Measurements from ENCODE around the gene ASTE1. TPM values are rescaled to one million over a fixed set of nuclear protein-coding genes. Genes with fewer than 3 reads are reported as not detected.

ASTE1 gene
- total and polyA plus RNA-seq, 2 experiments from 2014 or later: 2.0 to 5.9 TPM

DNA sequence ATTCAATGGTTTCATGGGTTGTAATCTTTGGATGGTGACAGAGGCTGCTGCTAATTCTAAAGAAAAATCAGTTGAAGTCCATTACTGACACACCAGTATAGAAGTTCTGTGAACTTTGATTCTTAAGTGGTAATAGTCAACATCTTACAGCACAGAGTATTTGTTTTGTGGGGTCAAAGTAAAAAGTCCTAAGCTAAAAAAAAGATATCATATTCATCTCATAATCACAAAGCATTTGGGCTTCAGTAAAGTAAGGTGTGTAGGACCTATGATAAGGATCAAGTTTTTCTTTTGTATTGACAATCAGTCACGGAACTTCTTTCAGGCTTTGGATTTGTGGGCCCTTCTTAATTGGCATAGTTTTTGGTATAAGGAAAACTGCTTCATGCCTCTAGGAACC lies 1.1 kb downstream of the ASTE1 start:
- no peaks in the 10 kb centered on the region for H3K4me1 ChIP-seq (ENCODE audit: low read depth)
- H3K27ac ChIP-seq: no peak overlapping the region
- H3K36me3 ChIP-seq: no peaks in the 10 kb centered on the region
- no peaks in the 10 kb centered on the region for H3K27me3 ChIP-seq
- no peak overlapping the region for H3K4me3 ChIP-seq
- no peaks in the 10 kb centered on the region for H3K9me3 ChIP-seq (ENCODE audit: low read depth)
- TF ChIP-seq, protein P1, sequence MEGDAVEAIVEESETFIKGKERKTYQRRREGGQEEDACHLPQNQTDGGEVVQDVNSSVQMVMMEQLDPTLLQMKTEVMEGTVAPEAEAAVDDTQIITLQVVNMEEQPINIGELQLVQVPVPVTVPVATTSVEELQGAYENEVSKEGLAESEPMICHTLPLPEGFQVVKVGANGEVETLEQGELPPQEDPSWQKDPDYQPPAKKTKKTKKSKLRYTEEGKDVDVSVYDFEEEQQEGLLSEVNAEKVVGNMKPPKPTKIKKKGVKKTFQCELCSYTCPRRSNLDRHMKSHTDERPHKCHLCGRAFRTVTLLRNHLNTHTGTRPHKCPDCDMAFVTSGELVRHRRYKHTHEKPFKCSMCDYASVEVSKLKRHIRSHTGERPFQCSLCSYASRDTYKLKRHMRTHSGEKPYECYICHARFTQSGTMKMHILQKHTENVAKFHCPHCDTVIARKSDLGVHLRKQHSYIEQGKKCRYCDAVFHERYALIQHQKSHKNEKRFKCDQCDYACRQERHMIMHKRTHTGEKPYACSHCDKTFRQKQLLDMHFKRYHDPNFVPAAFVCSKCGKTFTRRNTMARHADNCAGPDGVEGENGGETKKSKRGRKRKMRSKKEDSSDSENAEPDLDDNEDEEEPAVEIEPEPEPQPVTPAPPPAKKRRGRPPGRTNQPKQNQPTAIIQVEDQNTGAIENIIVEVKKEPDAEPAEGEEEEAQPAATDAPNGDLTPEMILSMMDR (IDR thresholded peaks at IDR 0.05; ENCODE audit: low read depth, low read length): no peak
- no peak for DNase-seq (ENCODE audit: low read depth in 1 of 2, low spot score in 1 of 2)

DNA sequence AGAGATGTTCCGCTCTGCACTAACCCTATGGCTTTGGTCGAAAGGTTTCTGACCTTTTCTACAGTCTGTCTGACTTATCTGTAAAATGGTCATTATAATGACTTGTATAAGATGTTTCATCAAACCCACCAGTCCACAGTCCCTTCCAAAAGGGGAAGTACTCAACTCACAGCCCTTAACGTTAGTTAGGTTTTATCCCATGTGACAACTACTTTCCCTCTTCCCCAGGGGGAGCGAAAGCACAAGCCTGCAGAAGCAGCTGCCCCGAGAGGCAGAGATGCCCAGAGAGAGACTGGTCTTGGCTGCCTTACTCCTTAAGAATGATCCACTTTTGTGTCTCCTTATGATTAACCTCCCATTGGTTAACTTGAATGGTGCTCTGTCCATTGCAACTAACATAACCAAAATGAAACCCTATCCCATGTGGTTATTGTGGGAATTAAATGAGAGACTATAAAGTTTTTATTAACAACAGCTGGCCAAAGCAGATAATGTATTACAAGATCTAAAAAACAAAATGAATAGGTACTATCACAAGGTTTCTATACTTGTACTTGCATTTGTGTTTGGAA lies 6.4 kb downstream of the ASTE1 start:
- no peak for DNase-seq (ENCODE audit: low read depth in 1 of 2, low spot score in 1 of 2)

DNA sequence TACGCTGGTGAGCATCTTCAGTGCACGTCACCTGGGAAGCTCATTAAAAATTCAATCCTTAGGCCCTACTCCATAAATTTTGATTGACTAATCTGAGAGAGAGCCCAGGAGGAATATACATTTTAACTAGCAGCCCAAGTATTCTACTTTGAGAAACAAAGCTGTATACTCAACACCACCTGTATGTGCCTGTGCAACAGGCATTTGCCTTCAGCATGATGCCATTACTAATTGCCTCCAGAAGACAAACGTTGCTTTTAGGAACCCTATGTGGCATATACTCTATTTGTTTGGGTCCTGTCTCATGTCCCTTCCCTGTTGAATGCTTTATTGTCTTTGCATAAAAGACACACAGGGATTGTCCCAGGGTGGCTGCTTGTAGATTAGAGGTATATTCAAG lies 7.7 kb downstream of the ASTE1 start:
- no peak overlapping the region for H3K4me3 ChIP-seq
- H3K4me1 ChIP-seq (ENCODE audit: low read depth): no peaks in the 10 kb centered on the region
- no peak overlapping the region for H3K27ac ChIP-seq
- no peaks in the 10 kb centered on the region for H3K9me3 ChIP-seq (ENCODE audit: low read depth)
- no peak for DNase-seq (ENCODE audit: low read depth in 1 of 2, low spot score in 1 of 2)
- peaks cover 8% of the 10 kb centered on the region for H3K36me3 ChIP-seq
- TF ChIP-seq, protein P1 (IDR thresholded peaks at IDR 0.05; ENCODE audit: low read depth, low read length): no peak
- no peaks in the 10 kb centered on the region for H3K27me3 ChIP-seq

More for the DNA sequence above, 6.4 kb downstream of the ASTE1 start:
- no peaks in the 10 kb centered on the region for H3K9me3 ChIP-seq (ENCODE audit: low read depth)
- no peaks in the 10 kb centered on the region for H3K4me1 ChIP-seq (ENCODE audit: low read depth)
- H3K4me3 ChIP-seq: no peak overlapping the region
- H3K36me3 ChIP-seq: peaks cover 4% of the 10 kb centered on the region
- H3K27ac ChIP-seq: no peak overlapping the region
- H3K27me3 ChIP-seq: no peaks in the 10 kb centered on the region
- TF ChIP-seq, protein P1 (IDR thresholded peaks at IDR 0.05; ENCODE audit: low read depth, low read length): no peak

DNA sequence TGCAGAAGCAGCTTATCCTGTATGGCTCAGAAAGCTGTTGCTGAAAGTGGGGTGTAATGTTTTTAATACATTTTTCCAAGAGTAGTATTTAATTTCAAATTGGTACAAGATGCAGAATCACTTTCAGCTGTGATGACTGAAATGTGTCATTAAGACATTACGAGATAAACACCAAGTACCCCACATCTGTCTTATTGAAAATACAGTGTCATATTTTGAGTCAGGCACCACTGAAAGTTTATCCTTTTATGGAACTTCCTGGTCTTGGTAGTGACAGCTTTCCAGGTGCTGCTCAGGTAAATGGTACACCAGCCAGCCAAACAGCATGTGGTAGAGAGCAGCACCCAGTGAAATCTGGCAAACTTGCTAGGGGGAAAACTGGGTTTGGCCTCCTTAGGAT lies 16.9 kb downstream of the ASTE1 start:
- H3K27ac ChIP-seq: no peak overlapping the region
- peaks cover 13% of the 10 kb centered on the region for H3K36me3 ChIP-seq
- H3K9me3 ChIP-seq (ENCODE audit: low read depth): no peaks in the 10 kb centered on the region
- H3K4me1 ChIP-seq (ENCODE audit: low read depth): no peaks in the 10 kb centered on the region
- no peak overlapping the region for H3K4me3 ChIP-seq
- no peaks in the 10 kb centered on the region for H3K27me3 ChIP-seq
- TF ChIP-seq, protein P1 (IDR thresholded peaks at IDR 0.05; ENCODE audit: low read depth, low read length): no peak
- no peak for DNase-seq (ENCODE audit: low read depth in 1 of 2, low spot score in 1 of 2)

DNA sequence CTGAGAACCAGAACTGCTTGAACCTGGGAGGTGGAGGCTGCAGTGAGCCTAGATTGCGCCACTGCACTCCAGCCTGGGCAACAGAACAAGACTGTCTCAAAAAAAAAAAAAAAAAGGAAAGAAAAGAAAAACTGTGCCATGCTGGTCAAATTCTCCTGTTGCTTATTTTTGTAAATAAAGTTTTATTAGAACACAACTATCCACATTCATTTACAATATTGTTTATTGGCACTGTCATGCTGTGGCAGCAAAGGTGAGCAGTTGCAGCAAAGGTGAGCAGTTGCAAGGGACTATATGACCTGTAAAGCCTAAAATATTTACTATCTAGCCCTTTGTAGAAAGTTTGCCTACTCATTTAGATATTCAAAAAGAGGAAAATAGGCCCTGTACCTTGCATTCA lies 18.3 kb downstream of the ASTE1 start:
- Histone ChIP-seq H3K27ac (no peak overlapping the region), H3K27me3 (no peaks in the 10 kb centered on the region), H3K4me1 (ENCODE audit: low read depth) (no peaks in the 10 kb centered on the region), H3K4me3 (no peak overlapping the region), H3K36me3 (peaks cover 9% of the 10 kb centered on the region), H3K9me3 (ENCODE audit: low read depth) (no peaks in the 10 kb centered on the region)
- TF ChIP-seq, protein P1 (IDR thresholded peaks at IDR 0.05; ENCODE audit: low read depth, low read length): no peak
- DNase-seq (ENCODE audit: low read depth in 1 of 2, low spot score in 1 of 2): no peak

All from cardiac muscle cell (in vitro differentiated cells and primary cell).